Lower lobe of right lung (tissue), 2 donors: ENCODE measurements around the gene DIDO1. TPM values are rescaled to one million over a fixed set of nuclear protein-coding genes. Genes with fewer than 3 reads are reported as not detected.

Experiments used
- ATAC-seq, 2 donors: fragments of 200-7000 bp; cut with Tn5 transposase; one replicate each; pipeline ENCODE4 v1.9.1; 2020 to 2022; ENCODE audit warnings: mild to moderate bottlenecking in 2 of 2, moderate library complexity in 2 of 2
- DNase-seq: peaks from one replicate; pipeline ENCODE4 v3.0.0-alpha.2; 2020
- H3K27ac ChIP-seq: fragments of 200-600 bp; one replicate; pipeline ENCODE4 v1.8.0; 2022
- H3K27me3 ChIP-seq: fragments of 200-600 bp; one replicate; pipeline ENCODE4 v1.8.0; 2022; ENCODE audit warnings: low read depth
- H3K36me3 ChIP-seq: fragments of 200-600 bp; one replicate; pipeline ENCODE4 v1.8.0; 2022; ENCODE audit warnings: mild to moderate bottlenecking
- H3K4me1 ChIP-seq: fragments of 200-600 bp; one replicate; pipeline ENCODE4 v1.8.0; 2022
- H3K4me3 ChIP-seq: fragments of 200-600 bp; one replicate; pipeline ENCODE4 v1.8.0; 2022; ENCODE audit warnings: mild to moderate bottlenecking
- H3K9me3 ChIP-seq: fragments of 200-600 bp; one replicate; pipeline ENCODE4 v1.8.0; 2022
- intact Hi-C: fragments of 100-400 bp; cut with DNase I; formaldehyde crosslinking; loops from one replicate; pipeline ENCODE4 v1.11.0; 2022
- total RNA-seq: library from RNA; stranded (reverse); fragmentation: NEBNext Ultra II Directional; extraction: Animal tissue kit (Norgen Biotek cat#: 25700); gene quantifications from one replicate; pipeline ENCODE4 v1.2.1, GENCODE V29; 2021
- TF ChIP-seq, protein P1 (sequence below): fragments of 200-600 bp; IDR thresholded peaks from one replicate; pipeline ENCODE4 v1.8.0; 2022; ENCODE audit warnings: antibody characterized with exemption, mild to moderate bottlenecking
- donor health status: DM: no; HTN: yes; CAD: no; lungs with severe emphysema.

The DIDO1 gene
- total RNA-seq, 1 donor from 2014 or later: 54.6 TPM

DNA sequence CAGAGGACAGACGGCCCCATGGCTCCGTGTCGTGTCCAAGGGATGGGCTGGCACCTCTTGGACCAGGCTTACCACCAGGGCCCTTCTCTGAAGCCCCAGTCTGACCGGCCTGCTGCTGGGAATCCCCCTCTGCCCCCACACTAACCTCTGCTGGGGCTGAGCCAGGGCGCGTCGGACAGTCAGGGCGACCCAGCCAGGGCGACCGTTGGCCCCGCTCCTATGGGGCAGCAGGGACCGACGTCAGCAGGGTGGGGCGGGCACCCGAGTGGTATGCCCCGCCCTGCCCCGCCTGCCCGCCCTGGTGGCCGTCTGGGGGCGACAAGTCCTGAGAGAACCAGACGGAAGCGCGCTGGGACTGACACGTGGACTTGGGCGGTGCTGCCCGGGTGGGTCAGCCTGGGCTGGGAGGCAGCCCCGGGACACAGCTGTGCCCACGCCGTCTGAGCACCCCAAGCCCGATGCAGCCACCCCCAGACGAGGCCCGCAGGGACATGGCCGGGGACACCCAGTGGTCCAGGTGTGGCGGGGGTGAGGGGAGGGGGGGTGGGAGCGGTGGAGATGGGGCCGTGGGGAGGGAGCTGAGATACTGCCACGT lies 26.2 kb upstream of the DIDO1 start, which contains the start of gene SLC17A9:
TSS of gene SLC17A9 (plus strand) at position 337 of the 595 bp plus-strand sequence. CDS start at position 459, 122 bp downstream.
- no peaks in the 10 kb centered on the region for H3K27me3 ChIP-seq
- peak within 1 kb of the TSS; percentile 53 for H3K4me3 ChIP-seq

DNA sequence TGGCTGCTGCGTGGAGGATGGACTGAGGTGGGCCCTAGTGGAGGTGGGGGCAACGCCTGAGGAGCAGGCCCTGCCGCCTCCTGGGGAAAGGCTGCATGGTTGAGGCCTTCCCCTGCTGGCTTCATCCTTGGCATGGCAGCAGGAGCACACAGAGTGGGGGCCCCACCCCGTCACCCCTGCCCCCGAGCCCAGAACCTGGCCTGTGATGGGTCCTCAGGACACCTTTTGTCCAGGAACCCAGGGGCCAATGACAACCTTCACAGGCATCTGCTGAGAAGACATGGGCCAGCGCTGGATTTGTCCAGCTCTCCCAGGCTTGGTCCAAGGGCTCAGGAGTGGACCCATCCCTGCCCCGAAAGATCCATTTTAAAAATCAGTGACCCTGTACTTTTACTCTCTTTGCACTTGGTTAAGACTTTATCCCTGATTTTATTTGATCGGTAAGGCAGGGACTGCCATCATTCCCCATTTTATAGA lies 25.6 kb upstream of the DIDO1 start:
- ATAC-seq (no peak), DNase-seq (peak; percentile 39)
- intact Hi-C loops: no loop called here
- peak overlapping the region; percentile 53 for H3K4me3 ChIP-seq
- no peaks in the 10 kb centered on the region for H3K27me3 ChIP-seq
- TF ChIP-seq, protein P1, sequence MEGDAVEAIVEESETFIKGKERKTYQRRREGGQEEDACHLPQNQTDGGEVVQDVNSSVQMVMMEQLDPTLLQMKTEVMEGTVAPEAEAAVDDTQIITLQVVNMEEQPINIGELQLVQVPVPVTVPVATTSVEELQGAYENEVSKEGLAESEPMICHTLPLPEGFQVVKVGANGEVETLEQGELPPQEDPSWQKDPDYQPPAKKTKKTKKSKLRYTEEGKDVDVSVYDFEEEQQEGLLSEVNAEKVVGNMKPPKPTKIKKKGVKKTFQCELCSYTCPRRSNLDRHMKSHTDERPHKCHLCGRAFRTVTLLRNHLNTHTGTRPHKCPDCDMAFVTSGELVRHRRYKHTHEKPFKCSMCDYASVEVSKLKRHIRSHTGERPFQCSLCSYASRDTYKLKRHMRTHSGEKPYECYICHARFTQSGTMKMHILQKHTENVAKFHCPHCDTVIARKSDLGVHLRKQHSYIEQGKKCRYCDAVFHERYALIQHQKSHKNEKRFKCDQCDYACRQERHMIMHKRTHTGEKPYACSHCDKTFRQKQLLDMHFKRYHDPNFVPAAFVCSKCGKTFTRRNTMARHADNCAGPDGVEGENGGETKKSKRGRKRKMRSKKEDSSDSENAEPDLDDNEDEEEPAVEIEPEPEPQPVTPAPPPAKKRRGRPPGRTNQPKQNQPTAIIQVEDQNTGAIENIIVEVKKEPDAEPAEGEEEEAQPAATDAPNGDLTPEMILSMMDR: no peak
- H3K27ac ChIP-seq: peak overlapping the region; percentile 89
- H3K36me3 ChIP-seq: peaks cover 33% of the 10 kb centered on the region
- H3K9me3 ChIP-seq: no peaks in the 10 kb centered on the region
- H3K4me1 ChIP-seq: peaks cover 30% of the 10 kb centered on the region

More for the DNA sequence above, 26.2 kb upstream of the DIDO1 start, which contains the start of gene SLC17A9:
- Histone ChIP-seq H3K36me3 (peaks cover 28% of the 10 kb centered on the region), H3K27ac (peak within 1 kb of the TSS; percentile 89), H3K4me1 (peaks cover 30% of the 10 kb centered on the region), H3K9me3 (no peaks in the 10 kb centered on the region)
- intact Hi-C loops: no loop called here
- TF ChIP-seq, protein P1: no peak
- peak; percentile 92 for DNase-seq
- ATAC-seq: peak; percentile 74 to 85

DNA sequence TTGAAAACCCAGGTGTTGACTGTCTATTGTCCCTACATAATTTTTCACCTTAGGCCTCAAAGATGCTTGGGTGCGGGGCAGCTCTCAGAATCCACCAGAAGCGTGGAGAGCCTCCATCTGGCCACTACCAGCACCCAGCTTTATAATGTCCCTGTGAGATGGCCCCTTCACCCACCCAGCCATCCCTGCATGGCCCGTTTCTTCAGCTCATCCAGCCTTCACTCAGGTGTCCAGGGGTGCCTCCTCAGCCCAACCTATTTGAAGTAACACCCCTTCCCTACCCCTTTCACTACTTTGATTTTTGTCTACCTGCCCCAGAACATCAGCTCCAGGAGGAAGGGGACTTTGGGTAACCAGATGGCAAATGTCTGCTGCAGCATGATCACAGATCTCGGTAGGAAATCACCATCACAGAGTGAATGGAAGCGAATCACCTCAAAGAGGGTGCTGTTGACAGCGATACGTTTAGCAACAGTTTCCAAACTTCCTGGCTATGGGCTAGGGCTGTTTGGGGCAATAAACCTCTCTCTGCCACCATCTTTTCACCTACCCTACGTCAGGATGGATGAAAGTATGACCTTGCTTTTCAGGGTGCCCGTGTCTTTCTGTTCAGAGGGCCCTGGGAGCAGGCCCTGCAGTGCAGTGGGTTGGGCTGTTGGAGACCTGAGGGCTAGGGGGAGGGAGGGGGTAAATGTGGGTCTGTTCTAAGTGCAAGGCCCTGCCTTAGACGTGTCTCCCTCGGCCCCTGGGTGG lies 25.0 kb upstream of the DIDO1 start:
- intact Hi-C loops: no loop called here
- Histone ChIP-seq H3K27ac (no peak overlapping the region), H3K36me3 (peaks cover 39% of the 10 kb centered on the region), H3K27me3 (no peaks in the 10 kb centered on the region), H3K4me1 (peaks cover 30% of the 10 kb centered on the region), H3K4me3 (no peak overlapping the region), H3K9me3 (no peaks in the 10 kb centered on the region)
- TF ChIP-seq, protein P1: no peak
- peak; percentile 15 for DNase-seq
- ATAC-seq: no peak

DNA sequence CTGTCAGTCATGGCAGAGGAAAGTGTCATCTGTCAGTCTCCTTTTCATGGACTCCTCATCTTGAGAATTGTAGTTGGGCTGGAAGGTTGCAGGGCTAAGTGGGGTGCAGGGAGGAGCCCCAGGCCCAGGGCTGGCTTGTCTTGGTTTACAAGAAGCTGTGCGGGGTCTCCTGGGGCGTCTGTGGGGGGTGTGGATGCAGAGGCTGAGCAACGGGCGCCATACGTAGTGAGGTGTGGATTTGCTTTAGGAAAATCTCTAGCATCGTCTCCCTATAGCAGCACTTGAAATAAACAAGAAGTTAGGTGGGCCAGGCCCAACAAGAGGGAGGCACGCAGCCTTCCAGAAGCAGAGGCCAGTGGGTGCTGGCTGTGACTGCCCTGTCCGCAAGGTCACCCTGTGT lies 24.4 kb upstream of the DIDO1 start:
- ATAC-seq (no peak), DNase-seq (peak; percentile 36)
- Histone ChIP-seq H3K36me3 (peaks cover 45% of the 10 kb centered on the region), H3K27ac (no peak overlapping the region), H3K4me1 (peaks cover 30% of the 10 kb centered on the region), H3K27me3 (no peaks in the 10 kb centered on the region), H3K9me3 (no peaks in the 10 kb centered on the region), H3K4me3 (no peak overlapping the region)
- TF ChIP-seq, protein P1: no peak
- intact Hi-C loops: no loop called here

DNA sequence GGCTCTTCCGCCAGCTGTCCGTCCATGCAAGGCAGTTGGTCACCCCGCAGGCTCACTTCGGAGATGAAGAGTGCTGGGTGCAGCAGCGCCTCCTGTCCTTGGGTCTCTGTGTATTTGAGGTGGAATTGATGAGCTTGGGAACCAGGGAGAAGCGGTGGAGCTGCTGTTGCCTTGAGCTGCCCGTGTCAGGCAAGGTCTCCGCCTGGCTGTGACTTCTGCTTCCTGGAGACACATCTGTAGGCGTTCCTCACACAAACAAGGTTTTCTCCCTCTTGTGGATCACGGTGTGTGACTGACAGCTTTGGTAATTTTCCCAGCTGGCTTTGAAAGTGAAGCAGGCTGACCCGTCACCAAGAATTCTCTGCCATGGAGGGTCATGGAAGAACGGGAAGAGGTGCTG lies 23.7 kb upstream of the DIDO1 start:
- peaks cover 30% of the 10 kb centered on the region for H3K4me1 ChIP-seq
- no peak overlapping the region for H3K4me3 ChIP-seq
- TF ChIP-seq, protein P1: no peak
- no peak for ATAC-seq
- intact Hi-C loops: no loop called here
- H3K9me3 ChIP-seq: no peaks in the 10 kb centered on the region
- H3K27ac ChIP-seq: no peak overlapping the region
- peak; percentile 38 for DNase-seq
- H3K36me3 ChIP-seq: peaks cover 53% of the 10 kb centered on the region
- no peaks in the 10 kb centered on the region for H3K27me3 ChIP-seq
